Activated CD8-positive, alpha-beta memory T cell treated with anti-CD3 and anti-CD28 coated beads for 1 hour (primary cell): Measurements from ENCODE around the gene CERKL.
A peak's percentile ranks its signal among the peaks of the same experiment; 100 is the strongest.

Experiments used
- DNase-seq, 2 donors: peaks; one replicate each; pipeline ENCODE4 v3.0.0-alpha.2; 2020; ENCODE audit warnings: low read depth in 1 of 2; ENCODE audit errors: extremely low read depth in 1 of 2

CERKL gene

GRCh38 chr2:181678861-181679543, 22.1 kb upstream of the CERKL start:
- DNase-seq: no peak

- peak; percentile 11 to 19 for DNase-seq
Observed at GRCh38 chr2:181677912-181678586, 21.1 kb upstream of the CERKL start.

DNA sequence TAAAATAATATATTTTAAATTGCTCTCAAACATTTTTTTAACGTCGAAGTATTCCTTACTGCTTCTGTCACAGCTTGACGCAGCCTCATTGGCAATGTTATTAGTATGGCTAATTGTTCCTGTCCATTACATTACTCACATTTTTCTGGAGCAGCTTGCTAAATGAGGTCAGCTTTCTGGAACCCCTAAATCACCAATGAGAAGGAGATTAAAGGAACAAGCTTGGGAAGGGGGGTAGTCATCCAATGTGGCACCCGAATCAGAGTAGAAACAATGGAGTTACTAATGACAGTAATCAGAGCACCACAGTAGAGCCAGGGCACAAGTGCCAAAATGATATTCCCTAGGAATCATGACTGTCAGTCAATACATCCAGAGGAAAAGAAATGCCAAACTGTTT, 18.3 kb upstream of the CERKL start:
- DNase-seq: no peak

DNA sequence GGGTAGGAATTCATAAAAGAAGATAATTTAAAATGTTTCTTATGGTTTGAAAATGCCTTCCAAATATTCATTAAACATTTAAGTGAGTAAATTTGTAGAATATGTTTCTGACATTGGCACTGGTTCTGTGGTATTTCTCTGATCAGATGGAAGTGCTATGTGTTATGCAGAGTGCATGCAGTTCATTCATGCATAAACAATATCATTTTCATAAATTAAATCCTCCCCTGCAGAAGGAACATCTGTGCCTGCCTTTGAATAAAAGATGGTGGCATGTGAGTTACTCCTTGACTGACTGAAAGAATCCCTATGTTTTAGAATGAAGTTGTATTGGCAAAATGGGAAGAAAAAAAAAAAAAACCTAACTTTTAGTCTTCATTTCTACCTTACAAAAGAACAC, 17.6 kb upstream of the CERKL start:
- no peak for DNase-seq

- DNase-seq: no peak
Observed at GRCh38 chr2:181673173-181673572, 16.3 kb upstream of the CERKL start.

- DNase-seq: no peak
Observed at GRCh38 chr2:181672255-181673008, 15.5 kb upstream of the CERKL start.

GRCh38 chr2:181670632-181671031, 13.7 kb upstream of the CERKL start:
- no peak for DNase-seq

- DNase-seq: no peak
Observed at GRCh38 chr2:181667234-181667633, 10.3 kb upstream of the CERKL start.

- no peak for DNase-seq
Observed at GRCh38 chr2:181662287-181662686, 5.4 kb upstream of the CERKL start.

DNA sequence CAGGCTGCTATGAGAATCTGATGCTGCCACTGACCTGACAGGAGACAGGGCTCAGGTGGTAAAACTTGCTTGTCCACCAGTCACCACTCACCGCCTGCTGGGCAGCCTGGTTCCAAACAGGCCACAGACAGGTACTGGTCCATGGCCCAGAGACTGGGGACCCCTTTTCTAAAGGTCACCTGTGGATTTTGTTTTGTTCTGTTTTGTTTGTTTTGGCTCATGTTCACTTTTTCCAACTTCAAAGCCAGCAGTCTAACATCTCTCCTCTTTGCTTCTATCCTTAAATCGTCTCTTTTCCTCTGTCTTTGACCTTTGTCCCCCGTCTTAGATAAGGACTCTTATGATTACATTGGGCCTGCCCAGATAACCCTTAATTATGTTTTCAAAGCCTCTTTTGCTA, 3.3 kb upstream of the CERKL start:
- no peak for DNase-seq

DNA sequence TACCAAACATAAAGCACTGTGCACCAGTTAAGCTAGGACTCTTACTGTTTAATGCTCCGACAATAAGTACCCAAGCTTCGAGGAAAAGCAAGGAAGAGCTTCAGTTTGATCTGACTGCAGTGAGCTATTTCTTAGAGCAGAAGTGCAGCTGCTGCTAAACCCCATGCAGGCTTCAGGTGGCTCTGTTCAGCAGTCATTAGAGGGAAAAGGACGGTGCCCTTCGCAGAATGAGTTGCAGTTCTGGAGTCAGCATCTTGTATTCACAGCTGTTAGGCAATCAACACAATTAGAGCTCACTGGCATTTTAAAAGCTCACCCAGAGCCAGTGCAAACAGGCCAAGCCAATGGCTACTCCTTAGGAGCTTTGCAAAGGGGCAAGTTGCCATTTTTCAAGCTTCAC, 1.5 kb upstream of the CERKL start:
- DNase-seq: no peak

DNA sequence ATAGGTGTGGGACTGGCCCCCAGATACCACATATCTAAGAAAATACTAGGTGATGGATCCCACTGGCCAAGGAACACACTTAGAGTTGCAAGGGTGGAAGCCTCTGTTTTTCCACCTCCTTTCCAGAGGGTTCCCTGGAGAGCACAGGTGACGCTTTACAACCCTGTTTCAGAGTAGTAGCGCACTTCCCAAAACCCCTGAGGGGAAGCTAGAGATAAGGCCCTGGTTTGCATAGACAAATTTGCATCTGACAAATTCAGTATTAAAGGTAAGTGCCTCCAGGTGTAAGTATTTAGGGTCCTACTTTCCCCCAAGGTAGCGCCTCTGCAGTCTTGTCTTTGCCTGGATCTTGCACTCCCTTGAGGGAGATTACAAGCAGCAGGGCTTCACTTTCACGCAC, 474 bp upstream of the CERKL start:
- DNase-seq: no peak

DNA sequence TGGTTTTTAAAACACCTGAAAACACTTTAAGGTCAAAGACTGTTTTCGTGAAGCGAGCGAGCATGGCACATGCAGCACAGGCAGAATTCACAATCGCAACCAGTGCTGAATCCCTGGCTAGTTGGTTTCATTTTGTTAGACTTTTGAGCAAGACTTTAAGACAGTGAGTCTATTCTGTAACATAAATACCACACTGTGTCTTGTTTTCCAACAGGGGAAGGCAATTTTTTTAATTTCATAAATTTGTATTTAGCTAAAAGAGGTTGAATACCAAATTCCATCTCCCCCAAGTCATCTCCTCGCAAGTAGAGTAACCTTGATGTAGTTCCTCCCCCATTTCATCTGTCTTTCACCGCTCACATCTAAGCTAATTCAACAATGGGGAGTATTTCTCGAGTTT, 1.4 kb downstream of the CERKL start:
- no peak for DNase-seq

GRCh38 chr2:181649436-181649979, 7.4 kb downstream of the CERKL start:
- no peak for DNase-seq

DNA sequence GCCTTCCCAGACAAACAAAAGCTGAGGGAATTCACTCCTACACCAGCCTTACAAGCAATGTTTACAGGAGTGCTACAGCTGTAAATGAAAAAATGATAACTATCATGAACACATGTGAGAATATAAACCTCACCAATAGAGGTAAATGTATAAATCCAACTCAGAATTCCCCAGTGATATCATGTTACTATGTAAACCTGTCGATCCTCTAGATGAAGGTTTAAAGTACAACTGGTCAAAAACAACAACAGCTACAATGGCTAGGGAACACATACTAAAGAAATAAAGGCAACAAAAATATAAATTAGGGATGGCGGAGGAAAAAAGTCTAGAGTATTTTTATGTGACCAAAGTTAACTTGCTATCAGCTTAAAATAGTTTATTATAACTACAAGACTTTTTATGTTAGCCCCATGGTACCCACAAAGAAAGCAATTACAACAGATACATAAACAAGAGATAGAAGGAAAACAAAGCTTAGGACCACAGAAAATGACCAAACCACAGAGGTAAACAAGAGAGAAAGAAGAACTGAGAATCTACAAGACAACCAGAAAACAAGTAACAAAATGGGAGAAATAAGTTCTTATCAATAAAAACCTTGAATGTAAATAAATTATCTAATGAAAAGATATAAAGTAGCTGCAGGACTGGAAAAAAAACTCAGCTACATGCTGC, 8.3 kb downstream of the CERKL start:
- no peak for DNase-seq

GRCh38 chr2:181646415-181646987, 10.4 kb downstream of the CERKL start:
- DNase-seq: no peak

DNA sequence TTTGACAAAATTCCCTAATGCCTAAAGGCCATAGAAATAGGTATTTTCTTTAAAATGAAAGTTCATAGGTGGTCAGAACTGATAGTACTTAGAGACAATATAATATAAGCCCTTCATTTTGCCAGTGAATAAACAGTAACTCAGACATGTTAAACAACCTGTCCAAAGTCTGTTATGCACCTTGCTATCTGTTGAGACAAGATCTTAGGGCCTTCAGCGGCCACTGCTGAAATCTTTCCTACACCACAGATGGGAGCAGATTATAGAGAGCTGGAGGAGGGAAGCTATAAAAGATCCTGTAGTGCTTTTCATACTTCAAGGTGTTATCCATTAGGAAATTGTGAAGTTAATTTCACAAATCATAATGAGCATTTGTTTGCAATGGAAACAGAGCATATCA, 13.8 kb downstream of the CERKL start:
- DNase-seq: no peak

DNA sequence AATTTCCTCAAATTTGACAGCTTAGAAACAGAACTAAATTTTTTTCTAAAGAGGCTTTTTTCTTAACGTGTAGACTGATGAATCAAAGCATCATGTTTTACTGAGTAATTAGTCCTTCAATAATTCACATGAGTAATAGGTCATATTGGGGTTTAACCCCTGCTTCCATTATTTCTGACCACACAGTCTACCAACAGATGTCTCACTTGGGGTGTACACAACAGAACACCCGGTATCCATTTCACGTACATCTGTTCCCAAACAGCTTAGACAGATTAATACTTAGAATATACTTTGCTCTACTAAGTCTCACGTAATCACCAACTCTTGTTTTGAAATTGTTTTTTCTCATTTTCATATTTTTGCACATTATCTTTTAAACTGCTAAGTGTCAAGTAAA, 14.8 kb downstream of the CERKL start:
- DNase-seq: no peak

- DNase-seq: no peak
Observed at GRCh38 chr2:181639686-181640085, 17.2 kb downstream of the CERKL start.

DNA sequence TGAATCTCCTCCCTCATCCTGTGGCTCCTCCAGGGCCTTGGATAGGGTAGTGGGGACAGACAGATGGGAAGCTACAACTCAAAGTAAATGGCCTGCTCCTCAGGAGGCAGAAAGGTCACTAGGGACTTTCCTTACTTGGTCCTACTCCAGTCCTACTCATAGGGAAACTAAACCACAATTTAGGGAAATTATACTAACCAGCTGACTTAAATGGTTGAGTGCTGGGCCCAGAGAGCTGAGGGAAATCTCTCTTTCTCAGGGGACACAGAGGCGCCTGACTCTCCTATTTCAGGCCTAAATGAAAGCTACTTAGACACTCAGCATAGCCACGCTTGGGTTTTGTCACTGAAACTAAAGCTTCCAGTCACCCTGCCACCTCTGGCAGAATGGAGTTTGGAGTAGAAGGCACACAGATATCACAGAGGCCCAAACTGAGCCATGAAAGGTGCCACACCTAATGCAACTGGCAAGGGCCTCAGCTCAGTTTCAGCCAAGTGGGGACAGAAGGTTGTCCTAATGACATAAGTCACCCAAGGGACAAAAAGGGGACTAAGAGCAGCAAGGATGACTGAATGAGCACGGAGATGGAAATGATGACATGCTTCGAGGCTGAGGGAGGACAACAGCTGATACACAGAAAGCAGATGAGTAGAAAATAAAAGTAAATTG, 24.0 kb downstream of the CERKL start:
- no peak for DNase-seq
